ENCODE data around the gene FAM72D. TPM values are rescaled to one million over a fixed set of nuclear protein-coding genes. Genes with fewer than 3 reads are reported as not detected.
"Not testable (repeated sequence)": the region's sequence is repeated elsewhere in the genome, so short reads cannot be mapped to it uniquely, and the experiment has no call there.

FAM72D gene
- total and polyA plus RNA-seq, 2 of the 8 experiments (the other 6 are each of a cell fraction or from before 2014, with no cell fraction given), result 4.9 to 12.7 TPM

DNA sequence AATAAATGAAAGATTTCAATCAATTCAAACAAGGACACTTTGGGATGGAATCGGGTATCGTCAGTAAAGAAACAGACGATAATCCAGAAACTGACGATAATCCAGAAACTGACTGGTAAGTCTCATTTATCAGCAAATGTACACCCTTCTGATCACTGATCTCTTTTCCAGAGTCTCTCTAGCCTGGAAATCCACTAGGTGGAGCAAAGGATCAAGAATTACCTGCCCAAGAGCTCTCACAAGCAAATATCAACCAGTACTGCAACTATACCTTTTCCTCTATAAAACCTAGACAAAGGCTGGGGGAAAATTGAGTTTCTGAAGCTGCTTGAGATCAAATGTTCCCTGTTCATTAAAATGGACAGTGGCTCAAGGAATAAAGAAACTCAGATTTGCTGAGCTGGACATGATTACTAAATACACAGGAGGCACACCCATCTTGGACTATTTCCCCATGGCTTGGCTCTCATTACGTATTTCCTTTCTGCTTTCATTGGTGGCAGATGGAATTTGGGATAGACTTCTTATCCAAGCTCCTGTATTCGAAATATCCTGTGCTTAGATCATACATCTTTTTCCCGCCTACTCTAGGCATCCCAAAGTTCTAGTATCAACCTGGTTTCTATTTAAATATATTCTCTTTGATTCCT, 28.3 kb downstream of the FAM72D start:
- H2BK15ac ChIP-seq (ENCODE audit: low read length); H3K79me1 ChIP-seq (ENCODE audit: low read depth, low read length); H4K8ac ChIP-seq (ENCODE audit: extremely low read depth, insufficient read depth, low read length); H3K14ac ChIP-seq (ENCODE audit: insufficient read length); FAIRE-seq; H2AFZ ChIP-seq (ENCODE audit: low read length); H2BK120ac ChIP-seq (replicated peaks; ENCODE audit: low read depth, low read length); H3K27ac ChIP-seq (ENCODE audit: low read depth, low read length); H3K18ac ChIP-seq (ENCODE audit: extremely low read depth, low read length); H3K36me3 ChIP-seq (ENCODE audit: control insufficient read depth in 2 of 4, insufficient read depth in 4 of 4, low read length in 3 of 4); H2BK12ac ChIP-seq (ENCODE audit: low read depth, low read length); H3K23ac ChIP-seq (ENCODE audit: insufficient read length); DNase-seq (ENCODE audit: low read depth in 1 of 2, low spot score in 2 of 2); H4K5ac ChIP-seq (ENCODE audit: insufficient read length, low read depth, low read length); H2AK5ac ChIP-seq (ENCODE audit: low read depth, low read length); H3K4me3 ChIP-seq (ENCODE audit: extremely low read depth in 1 of 4, insufficient read depth in 2 of 4, low read depth in 3 of 4, low read length in 4 of 4); CTCF ChIA-PET (ENCODE audit: partially characterized antibody); H3K27me3 ChIP-seq (replicated peaks in 1 of 4; ENCODE audit: control insufficient read depth in 3 of 4, extremely low read depth in 1 of 4, insufficient read depth in 3 of 4, low read length in 3 of 4); H3K56ac ChIP-seq (replicated peaks; ENCODE audit: insufficient read length, low read depth, low read length); H3K9me3 ChIP-seq (ENCODE audit: insufficient read depth in 2 of 2, low read depth in 1 of 2, low read length in 1 of 2); H3K4ac ChIP-seq (replicated peaks; ENCODE audit: insufficient read length, low read depth, low read length); POLR2A ChIA-PET (ENCODE audit: partially characterized antibody); H3K23me2 ChIP-seq (ENCODE audit: low read depth, low read length); H4K20me1 ChIP-seq (replicated peaks in 1 of 2; ENCODE audit: control insufficient read depth in 1 of 2, insufficient read depth in 2 of 2, low read length in 2 of 2); H2BK5ac ChIP-seq (ENCODE audit: low read depth, low read length); H4K91ac ChIP-seq (replicated peaks; ENCODE audit: insufficient read length, low read length); H3K9ac ChIP-seq (replicated peaks in 1 of 4; ENCODE audit: extremely low read depth in 1 of 4, low read depth in 3 of 4, low read length in 3 of 4); H2BK20ac ChIP-seq (ENCODE audit: low read length); H3K4me1 ChIP-seq (replicated peaks in 1 of 4; ENCODE audit: control insufficient read depth in 3 of 4, insufficient read depth in 4 of 4, low read length in 3 of 4); H3K4me2 ChIP-seq (ENCODE audit: insufficient read depth in 1 of 2, low read depth in 2 of 2, low read length in 2 of 2); H3K79me2 ChIP-seq (ENCODE audit: control insufficient read depth in 1 of 2, insufficient read depth in 2 of 2, low read length in 2 of 2): not testable (repeated sequence)
- no CpG with 5 or more reads among the region's 7 CpGs for WGBS, 2 experiments (ENCODE audit: extremely low coverage in 1 of 2, insufficient coverage in 1 of 2, insufficient read length in 1 of 2, insufficient replicate concordance in 2 of 2, low coverage in 1 of 2, low lambda C conversion rate in 2 of 2, missing lambda C conversion rate in 1 of 2)

DNA sequence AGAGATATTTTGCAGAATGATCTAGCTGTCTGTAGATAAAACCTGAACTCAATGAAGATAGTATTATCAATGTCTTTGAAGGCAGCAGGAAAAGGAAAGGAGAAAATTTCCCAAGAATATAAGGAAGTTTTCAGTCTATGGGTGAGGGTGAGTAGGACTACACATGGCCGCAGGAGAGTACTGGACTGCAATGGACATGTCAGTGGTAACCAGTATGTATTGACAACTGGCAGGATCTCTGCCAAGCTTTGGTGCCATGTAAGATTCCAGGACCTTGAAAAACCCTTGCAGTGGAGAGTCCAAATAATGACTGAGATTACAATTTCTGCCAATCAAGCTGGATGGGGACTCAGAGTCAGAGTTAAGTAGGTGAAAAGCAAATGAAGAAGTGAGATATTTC, 29.3 kb downstream of the FAM72D start:
- H3K79me1 ChIP-seq (ENCODE audit: low read depth, low read length); H3K4me1 ChIP-seq (replicated peaks in 1 of 4; ENCODE audit: control insufficient read depth in 3 of 4, insufficient read depth in 4 of 4, low read length in 3 of 4); H2AFZ ChIP-seq (ENCODE audit: low read length); H2BK20ac ChIP-seq (ENCODE audit: low read length); H4K8ac ChIP-seq (ENCODE audit: extremely low read depth, insufficient read depth, low read length); H3K56ac ChIP-seq (replicated peaks; ENCODE audit: insufficient read length, low read depth, low read length); H3K9me3 ChIP-seq (ENCODE audit: insufficient read depth in 2 of 2, low read depth in 1 of 2, low read length in 1 of 2); FAIRE-seq; H3K4ac ChIP-seq (replicated peaks; ENCODE audit: insufficient read length, low read depth, low read length); H2AK5ac ChIP-seq (ENCODE audit: low read depth, low read length); H3K27ac ChIP-seq (ENCODE audit: low read depth, low read length); H3K18ac ChIP-seq (ENCODE audit: extremely low read depth, low read length); H3K36me3 ChIP-seq (ENCODE audit: control insufficient read depth in 2 of 4, insufficient read depth in 4 of 4, low read length in 3 of 4); H4K5ac ChIP-seq (ENCODE audit: insufficient read length, low read depth, low read length); H3K9ac ChIP-seq (replicated peaks in 1 of 4; ENCODE audit: extremely low read depth in 1 of 4, low read depth in 3 of 4, low read length in 3 of 4); POLR2A ChIA-PET (ENCODE audit: partially characterized antibody); H4K20me1 ChIP-seq (replicated peaks in 1 of 2; ENCODE audit: control insufficient read depth in 1 of 2, insufficient read depth in 2 of 2, low read length in 2 of 2); DNase-seq (ENCODE audit: low read depth in 1 of 2, low spot score in 2 of 2); H3K14ac ChIP-seq (ENCODE audit: insufficient read length); H3K4me2 ChIP-seq (ENCODE audit: insufficient read depth in 1 of 2, low read depth in 2 of 2, low read length in 2 of 2); H2BK120ac ChIP-seq (replicated peaks; ENCODE audit: low read depth, low read length); H2BK5ac ChIP-seq (ENCODE audit: low read depth, low read length); H2BK15ac ChIP-seq (ENCODE audit: low read length); H2BK12ac ChIP-seq (ENCODE audit: low read depth, low read length); H4K91ac ChIP-seq (replicated peaks; ENCODE audit: insufficient read length, low read length); H3K79me2 ChIP-seq (ENCODE audit: control insufficient read depth in 1 of 2, insufficient read depth in 2 of 2, low read length in 2 of 2); H3K27me3 ChIP-seq (replicated peaks in 1 of 4; ENCODE audit: control insufficient read depth in 3 of 4, extremely low read depth in 1 of 4, insufficient read depth in 3 of 4, low read length in 3 of 4); CTCF ChIA-PET (ENCODE audit: partially characterized antibody); H3K23me2 ChIP-seq (ENCODE audit: low read depth, low read length); H3K23ac ChIP-seq (ENCODE audit: insufficient read length); H3K4me3 ChIP-seq (ENCODE audit: extremely low read depth in 1 of 4, insufficient read depth in 2 of 4, low read depth in 3 of 4, low read length in 4 of 4): not testable (repeated sequence)
- no CpG with 5 or more reads among the region's 1 CpG for WGBS, 2 experiments (ENCODE audit: extremely low coverage in 1 of 2, insufficient coverage in 1 of 2, insufficient read length in 1 of 2, insufficient replicate concordance in 2 of 2, low coverage in 1 of 2, low lambda C conversion rate in 2 of 2, missing lambda C conversion rate in 1 of 2)
